ENCODE results near the gene COA8. TPM values are rescaled to one million over a fixed set of nuclear protein-coding genes. Genes with fewer than 3 reads are reported as not detected.

Gene COA8
- polyA plus RNA-seq, 4 donors: 39.1 to 48.1 (median 44.2) TPM

DNA sequence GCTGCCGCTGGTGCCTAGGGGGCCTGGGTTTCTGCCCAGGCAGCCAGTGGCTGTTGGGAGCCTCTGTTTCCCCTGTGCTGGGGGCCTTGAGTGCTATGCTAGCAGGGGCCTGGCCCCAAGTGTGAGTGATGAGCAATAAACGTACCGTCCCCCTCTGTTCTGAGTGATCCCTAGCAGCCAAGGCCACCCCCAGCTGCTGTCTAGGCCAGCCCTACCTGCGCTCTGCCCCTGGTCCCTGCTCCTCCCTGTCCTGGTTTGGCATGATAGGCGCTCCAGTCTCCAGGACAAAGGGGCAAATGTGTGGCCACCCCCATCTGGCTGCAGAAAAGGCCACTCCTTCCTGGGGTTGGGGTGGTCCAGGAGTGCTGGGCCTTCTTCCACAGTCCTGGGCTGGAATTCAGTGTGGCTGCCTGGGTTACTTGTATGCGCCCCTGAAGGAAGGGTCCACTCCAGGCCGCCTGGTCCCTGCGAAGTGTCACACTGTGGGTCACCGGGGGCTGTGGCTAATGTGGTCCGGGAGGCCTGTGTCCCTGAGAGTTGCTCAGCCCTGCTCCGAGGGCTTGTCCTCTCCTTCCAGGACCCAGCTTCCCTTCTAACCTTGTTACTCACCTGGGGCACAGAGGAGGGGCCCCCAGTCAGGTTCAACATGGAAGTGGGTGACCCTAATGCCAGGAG lies 26.7 kb upstream of the COA8 start:
- no peak for DNase-seq (ENCODE audit: low read depth in 4 of 4, low spot score in 2 of 4)

DNA sequence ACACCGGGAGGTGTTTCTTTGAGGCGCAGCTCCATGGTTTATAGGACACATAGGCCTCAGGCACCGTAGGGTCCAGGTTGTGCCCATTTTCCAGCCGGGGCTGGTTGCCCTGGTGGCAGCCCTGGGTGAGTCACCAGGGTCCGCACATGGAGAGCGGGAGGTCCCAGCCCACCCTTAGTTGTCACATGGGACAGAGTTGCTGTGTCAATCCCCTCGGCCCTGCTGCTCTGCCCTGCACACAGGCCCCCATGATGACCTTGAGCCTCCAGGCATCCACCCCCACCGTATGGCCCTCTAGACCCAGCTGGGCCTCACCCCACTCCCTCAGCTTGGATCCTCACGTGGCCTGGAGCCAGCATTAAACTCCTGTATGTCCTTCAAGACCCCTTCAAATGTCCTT lies 26.1 kb upstream of the COA8 start:
- no peak for DNase-seq (ENCODE audit: low read depth in 4 of 4, low spot score in 2 of 4)

DNA sequence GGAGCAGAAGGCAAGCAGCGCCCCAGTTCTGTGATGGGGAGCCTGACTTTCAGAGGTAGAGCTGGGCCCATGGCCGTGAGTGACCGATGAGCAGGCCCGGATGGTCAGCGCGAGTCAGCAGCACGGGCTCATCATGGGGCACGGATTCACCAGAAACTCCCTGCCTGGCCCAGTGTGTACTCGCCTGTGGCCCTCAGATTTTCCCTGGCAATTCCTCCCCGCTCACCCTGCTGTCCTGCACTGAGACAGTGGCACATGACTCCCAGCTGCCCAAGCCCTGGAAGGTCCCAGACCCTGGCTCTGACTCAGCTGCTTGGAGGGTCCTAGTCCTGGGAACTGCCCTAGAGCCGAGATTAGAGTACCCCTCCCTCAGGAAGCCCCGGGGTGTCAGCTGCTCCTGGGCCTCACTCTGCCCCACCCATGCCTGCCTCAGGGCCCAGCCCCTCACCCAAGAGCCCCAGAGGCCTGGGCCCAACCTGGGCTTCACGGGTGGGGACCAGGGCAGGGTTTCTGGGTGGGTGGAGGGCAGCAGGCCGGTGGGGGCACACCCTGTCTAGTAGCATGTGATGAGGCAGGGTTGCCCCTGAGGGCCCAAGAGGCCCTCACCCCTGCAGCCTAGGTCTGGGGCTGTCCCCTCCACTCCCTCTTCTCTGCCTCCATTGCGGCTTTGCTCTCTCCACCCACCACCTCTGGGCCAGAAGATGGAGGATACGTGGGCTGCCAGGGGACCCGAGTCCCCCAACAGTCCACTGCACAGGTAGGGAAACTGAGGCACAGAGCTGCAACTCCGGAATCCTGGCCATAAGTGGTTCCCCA lies 25.4 kb upstream of the COA8 start:
- no peak for DNase-seq (ENCODE audit: low read depth in 4 of 4, low spot score in 2 of 4)

DNA sequence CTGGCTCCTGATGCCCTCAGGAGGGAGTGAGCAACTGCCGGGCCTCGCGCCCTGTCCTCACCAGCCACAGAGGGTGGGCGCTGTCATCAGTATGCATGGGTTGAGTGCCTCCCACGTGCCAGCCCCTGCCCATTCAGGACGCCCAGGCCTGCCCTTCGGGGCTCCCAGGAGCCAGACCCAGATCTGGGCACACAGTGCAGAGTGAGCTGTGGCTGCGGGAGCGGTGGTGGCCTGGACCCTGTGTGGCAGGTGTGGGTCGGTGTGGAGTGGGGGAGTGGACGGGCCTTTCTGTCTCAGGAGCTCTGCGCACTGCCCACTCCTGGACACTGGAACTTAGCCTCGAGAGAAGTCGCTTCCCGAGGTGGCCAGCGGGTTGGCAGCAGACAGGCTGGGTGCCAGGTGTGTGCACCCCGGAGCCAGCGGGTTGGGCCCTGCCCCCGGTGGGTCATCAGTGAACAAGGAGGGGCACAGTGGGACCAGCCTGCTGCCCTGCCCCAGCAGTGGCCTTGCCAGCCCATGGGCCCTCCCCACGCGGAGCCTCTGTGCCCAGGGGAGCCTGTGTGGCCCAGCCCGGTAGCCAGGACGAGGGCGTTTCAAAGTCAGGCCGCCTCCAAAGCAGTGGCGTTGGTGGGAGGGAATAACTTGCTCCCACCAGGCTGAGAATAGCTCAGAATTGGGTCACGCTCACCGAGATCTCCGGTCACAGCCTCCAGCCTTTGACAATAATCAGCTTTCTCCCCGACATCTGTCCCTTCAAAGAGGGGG lies 24.3 kb upstream of the COA8 start:
- no peak for DNase-seq (ENCODE audit: low read depth in 4 of 4, low spot score in 2 of 4)

DNA sequence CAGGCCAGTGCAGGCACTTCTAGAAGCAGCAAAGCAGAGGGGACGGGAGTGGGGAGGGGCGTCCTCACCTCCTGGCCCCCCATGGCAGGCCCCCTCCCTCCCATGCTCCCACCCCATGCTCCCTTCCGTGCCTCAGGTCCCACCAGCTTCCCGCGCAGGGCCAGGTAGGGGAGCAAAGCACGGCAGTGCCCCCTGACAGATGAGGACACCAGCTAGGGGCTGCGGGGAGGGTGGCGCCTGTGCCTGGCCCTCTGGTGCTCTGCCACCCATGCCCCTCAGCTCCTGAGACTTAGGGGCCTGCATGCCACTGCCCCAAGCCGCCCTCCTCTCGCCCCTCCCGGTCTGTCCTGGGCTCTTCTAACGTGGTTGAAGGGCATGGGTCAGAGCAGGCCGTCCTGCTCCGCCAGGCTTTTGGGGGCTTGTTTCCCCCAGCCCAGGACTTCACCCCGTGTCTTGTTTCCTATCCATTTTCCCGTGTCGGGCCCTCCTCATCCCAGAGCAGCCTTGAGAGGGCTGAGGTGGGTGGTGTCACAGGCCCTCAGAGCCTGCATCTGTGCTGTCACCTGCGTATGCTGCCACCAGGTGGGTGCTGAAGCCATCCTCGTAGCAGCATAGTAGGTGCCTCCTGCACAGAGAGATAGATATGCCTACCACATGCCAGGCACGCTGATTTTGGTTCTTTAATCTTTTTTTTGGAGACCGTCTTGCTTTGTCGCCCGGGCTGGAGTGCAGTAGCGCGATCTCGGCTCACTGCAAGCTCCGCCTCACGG lies 23.5 kb upstream of the COA8 start:
- no peak for DNase-seq (ENCODE audit: low read depth in 4 of 4, low spot score in 2 of 4)

DNA sequence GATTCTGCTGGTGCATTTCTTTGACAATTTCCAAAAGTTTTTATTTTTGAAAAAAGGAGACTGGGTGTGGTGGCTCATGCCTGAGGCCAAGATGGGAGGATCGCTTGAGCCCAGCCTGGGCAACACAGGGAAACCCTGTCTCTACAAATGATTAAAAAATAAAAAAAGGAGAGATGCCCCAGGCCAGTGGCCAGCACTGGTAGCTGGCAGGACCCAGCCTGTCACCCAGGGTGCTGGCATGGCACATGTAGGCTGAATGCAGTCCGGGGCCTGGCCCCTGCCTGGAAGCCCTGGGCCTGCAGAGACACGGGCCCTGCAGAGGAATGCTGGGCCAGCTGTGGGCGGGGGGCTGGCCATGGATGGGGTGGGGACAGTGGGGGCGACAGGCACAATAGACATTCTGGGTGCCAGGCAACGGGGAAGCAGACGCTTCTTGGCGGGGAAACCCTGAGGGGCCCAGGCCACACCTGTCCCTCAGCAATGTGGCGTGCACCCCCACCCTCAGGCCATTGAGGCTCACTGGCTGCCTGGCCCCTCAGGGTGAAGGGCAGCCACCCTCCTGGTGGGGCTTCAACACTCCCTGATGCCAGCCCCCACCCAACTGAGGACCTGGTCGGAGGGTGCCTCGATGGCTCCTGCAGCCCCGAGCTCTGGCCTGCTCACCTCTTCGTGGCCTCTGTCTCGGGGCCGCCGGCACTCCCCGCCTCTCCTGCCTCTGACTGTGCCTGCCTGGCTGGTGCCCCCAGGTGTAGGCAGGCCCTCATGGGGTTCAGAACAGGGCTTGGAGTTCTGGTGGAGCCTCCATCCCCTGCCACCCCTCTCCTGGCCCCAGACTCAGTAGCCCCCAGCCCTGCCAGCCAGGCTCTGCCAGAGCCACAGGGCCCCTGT lies 21.7 kb upstream of the COA8 start:
- DNase-seq (ENCODE audit: low read depth in 4 of 4, low spot score in 2 of 4): no peak

DNA sequence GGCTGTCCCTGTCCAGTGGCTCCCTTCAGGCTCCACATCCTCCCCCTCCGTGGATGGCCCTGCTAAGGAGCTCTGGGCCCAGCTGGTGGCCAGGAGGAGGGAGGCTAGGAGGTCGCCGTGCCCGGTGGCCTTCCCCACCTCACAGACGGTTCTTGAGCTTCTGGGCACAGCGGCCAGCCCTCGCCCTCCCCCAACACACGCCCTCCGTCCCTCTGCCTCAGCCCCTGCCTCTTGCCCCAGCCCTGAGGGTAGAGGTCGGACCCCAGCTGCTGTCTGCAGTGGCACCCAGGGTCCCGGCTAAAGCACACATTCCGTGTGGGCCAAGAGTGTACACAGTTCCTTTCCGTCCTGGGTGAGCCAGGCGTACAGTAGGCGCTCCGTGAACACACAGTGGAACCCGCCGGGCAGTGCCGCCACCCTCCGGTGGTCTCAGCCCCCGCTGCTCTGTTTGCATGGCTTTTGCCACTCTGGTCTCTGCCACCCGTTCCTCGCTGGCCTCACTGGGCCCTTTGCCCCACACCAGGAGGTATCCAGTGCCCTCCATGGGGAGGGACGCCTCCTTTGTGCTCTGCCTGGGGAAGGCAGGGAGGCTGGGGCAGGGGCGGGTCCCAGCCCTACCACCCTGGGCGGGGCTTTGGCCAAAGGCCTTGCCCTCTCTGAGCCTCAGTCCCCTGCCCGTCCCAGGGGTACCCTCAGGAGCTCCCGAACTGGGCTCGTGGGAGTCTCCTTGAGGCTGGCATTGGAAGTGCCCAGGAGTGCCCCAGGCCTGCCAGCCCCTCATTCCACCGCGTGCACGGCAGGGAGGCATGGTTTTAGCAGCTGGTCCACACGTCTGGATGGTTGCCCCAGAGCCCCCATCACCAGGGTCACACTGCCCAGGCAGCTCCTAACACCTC lies 20.8 kb upstream of the COA8 start:
- no peak for DNase-seq (ENCODE audit: low read depth in 4 of 4, low spot score in 2 of 4)

DNA sequence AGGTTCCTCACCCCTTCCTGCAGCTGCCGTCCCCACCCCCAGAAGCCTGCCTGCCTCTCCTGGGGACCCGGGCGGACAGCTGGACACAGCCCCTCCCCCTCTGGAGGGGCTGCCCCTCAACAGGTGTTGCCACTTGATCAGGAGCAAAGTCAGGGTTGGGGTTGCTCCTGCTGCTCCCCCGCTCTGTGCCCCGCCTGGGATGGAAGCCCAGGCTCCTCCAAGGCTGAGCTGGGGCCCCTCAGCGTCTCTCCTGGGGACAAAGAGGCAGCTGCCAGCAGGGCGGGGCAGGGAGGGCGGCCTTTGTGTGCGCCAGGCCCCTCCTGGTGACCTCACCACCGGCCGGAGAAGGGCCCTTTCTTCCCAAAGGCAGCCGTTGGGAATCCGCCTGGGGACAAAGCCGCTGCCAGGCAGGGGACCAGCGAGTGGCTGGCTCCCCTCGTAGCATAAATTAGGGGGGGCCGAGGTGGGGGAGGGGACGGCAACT lies 20.1 kb upstream of the COA8 start:
- no peak for DNase-seq (ENCODE audit: low read depth in 4 of 4, low spot score in 2 of 4)

DNA sequence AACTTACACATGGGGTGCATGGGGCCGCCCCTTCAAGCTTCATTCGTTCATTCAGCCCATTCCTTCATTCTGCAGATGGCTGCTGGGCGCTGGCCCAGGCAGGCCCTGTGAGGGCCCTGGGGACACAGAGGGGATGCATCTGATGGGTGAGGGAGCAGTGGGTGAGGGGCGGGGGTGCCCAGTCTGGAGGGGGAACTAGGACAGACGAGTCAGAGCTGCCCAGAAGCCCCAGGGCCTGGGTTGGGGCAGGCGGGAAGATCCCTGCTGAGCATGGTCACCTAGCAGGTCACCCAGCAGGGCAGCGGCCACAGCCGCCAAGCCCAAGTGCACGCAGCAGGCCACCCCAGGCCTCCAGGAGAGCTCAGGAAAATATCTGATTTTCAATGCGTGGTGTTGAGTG lies 19.6 kb upstream of the COA8 start:
- DNase-seq (ENCODE audit: low read depth in 4 of 4, low spot score in 2 of 4): no peak

DNA sequence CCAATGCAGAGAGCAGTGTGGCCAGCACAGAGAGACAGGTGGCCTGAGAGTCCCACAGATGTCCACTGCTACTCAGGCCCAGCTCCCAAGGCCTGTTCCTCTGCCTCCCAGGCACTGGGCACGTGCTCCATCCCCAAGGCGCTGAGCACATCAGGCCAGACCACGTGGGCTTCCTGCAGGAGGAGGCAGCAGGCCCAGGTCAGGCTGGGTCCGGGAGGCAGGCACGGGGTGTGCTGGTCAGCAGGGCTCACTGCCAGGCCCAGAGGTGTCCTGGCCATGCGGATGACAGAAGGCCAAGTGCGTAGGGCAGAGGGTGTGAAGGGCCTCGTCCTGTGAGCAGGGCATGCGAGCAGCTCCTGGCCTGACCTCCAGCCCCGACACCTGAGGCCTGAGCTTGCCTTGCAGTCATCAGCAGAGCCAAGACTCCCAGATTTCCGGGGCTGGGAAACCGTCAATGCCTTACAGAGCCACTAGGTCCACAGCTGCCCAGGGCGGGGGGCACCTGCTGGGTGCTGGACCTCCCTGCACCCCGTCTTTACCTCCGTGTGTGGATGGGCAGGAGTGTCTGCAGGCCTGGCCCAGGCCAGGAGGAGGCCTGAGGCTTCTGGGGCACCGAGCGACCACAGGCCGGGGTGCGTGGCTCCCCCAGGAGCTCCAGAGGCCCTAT lies 18.9 kb upstream of the COA8 start:
- no peak for DNase-seq (ENCODE audit: low read depth in 4 of 4, low spot score in 2 of 4)

DNA sequence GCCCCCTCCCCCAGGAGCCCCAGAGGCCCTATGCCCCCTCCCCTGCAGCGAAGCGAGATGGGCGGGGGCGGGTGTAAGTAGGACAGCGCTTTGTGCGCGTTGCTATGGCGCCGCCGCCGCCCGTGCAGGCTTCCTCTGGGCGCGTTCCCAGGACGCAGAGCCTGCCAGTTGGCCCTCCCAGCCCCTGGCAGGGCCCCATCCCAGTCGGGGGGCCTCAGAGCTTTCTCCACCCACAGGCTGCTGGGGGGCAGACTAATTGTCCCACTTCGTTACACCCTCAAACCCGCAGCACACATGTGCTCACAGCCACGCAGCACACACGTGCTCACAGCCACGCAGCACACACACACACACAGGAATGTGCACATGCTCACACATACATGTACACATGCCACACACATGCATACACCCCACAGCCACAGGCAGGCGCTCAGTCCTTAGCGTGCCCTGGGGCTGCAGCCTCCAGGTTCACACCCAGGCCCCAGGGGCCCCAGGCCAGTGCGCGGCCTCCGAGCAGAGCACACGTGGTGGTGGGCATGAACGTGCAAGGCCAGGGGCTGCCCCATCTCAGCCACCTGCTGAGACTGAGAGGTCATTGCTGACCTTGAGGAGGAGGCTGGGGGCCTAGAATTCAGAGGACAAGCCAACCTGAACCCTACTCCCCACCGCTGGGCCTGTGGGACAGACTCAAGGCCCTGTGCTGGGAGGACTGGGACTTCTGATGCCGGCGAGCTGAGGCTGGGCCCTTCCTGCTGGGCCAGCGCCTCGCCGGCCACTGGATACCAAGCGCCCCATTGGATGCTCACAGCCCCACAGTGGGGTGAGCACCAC lies 18.2 kb upstream of the COA8 start:
- no peak for DNase-seq (ENCODE audit: low read depth in 4 of 4, low spot score in 2 of 4)

DNA sequence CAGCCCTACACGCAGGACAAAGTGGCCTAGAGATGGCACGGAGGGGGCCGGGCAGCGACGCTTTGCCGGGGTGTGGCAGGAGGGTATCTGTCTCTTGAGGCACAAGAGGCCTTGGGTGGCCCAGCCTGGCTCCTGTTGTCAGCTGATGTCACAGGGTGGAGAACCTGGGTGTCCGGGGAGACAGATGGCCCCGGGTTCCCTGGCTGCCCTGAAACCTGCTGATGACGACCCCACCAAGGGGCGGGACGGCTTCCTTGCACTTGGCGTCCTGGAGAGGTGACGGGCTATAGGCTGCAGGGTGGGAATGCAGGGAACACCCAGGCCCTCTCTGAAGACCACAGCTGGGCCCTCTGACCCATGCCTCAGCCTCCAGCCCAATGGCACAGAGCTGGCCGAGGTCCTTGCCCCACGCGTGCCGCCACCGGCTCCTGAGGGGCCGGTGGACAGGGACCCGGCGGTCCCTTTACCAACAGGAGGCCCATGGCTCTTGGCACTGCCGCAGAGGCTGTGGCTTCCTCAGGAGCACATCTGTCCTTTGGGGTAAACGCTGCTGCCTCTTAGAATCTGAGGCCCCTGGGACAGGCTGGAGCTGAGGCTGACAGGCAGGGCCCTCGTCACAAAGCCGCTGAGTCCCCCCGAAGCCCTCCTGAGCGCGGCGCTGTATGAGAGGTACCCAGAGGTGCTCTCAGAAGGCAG lies 17.4 kb upstream of the COA8 start:
- no peak for DNase-seq (ENCODE audit: low read depth in 4 of 4, low spot score in 2 of 4)

DNA sequence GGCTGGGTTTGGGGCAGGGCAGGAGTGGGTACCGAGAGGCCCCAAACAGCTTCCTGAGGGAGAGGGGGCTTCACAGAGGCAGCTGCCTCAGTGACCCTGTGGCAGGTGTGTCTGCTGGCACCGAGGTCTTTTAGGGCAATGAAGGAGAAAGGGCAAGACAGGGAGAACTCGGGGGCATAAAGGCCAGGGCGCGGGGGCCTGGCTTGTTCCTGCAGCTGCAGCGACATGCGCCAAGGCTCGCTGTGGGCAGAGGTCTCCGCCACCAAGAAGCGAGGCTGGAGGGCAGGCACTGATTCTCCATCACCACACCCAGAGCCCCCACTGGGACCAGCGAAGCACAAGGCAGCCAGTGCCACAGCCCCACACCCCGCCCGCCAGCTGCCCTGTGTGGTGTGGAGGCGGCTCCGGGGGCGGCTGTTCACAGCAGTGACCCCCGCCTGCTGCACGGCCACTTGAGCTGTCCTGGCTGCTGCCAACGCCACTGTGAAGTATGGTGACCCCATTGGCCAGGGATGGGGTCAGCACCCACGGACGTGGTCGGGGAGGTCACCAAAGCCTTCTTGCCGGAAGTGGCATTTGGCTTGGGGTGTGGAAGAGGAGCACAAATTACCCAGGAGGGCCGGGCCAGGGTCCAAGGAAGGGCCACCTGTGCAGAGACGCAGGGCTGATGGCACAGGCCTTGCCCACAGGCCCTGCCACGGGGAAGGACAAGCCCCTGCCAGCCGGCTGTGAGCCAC lies 16.7 kb upstream of the COA8 start:
- DNase-seq (ENCODE audit: low read depth in 4 of 4, low spot score in 2 of 4): no peak

DNA sequence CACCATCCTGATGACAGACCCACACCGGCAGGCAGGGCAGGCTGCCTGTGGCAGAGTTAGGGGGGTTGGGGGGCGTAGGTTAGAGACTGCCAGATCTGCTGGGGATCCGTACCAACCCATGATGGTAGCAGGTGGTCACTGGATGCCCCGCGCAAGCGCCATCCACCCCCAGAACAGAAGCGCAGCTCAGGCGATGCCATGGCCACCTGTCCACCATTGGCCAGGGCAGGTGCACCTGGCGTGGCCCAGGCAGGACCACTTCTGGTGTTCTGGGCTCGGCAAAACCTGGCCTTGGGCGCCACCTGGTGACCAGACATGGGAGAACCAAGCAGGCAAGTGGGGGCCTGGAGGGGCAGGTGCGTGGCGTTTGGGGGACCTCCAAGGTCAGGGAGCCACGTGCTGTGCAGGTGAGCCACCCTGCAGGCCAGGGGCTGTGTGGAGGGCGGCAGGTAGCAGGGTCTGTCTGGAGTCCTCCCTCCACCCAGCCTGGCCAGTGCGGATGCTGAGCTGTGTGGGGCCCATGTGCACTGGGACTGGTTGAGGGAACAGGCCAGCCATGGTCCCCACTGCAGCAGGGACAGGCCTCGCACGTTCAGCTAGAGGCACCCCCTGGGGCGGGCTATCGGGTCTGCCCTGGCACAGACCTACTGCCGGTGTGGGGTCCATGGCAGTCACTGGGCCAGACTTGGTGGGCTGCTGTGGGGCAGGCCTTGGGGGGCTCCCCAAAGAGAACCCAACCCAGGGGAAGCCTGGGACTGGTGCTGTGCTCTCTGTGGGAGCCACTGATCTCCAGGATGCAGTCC lies 15.9 kb upstream of the COA8 start:
- DNase-seq (ENCODE audit: low read depth in 4 of 4, low spot score in 2 of 4): no peak

DNA sequence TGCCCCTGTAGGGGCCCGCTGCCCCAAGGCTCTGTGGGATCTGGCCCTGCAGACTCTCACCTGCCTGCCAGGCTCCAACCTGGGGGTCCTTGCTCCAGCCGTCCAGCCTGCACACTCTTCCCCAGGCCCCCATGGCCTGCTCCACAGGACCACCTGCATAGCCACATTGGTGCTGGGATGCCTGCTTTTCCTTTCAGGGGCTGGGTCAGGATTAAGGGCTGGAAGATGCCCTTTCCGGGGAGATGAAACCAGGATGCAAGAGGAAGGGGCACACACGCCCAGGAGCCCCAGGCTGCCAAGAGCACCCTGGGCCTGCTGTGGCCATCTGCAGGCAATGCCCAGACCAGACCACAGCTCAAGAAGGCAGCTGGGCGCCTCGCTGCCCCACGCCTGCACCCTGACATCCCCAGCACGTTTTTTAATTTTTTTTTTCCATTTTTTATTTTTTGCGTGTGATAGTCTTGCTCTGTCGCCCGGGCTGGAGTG lies 15.3 kb upstream of the COA8 start:
- no peak for DNase-seq (ENCODE audit: low read depth in 4 of 4, low spot score in 2 of 4)
